ENCODE measurements around the gene GALP. TPM values are rescaled to one million over a fixed set of nuclear protein-coding genes. Genes with fewer than 3 reads are reported as not detected.
"Not testable (repeated sequence)": the region's sequence is repeated elsewhere in the genome, so short reads cannot be mapped to it uniquely, and the experiment has no call there.

GALP gene
- total RNA-seq, 2 donors from 2014 or later, result not detected

- intact Hi-C loops (cut with DNase I), result no loop called here
- DNase-seq, result no peak
- Histone ChIP-seq H3K4me1 (no peaks in the 10 kb centered on the region), H3K36me3 (no peaks in the 10 kb centered on the region), H3K27ac (no peak overlapping the region), H3K9me3 (no peaks in the 10 kb centered on the region), H3K4me3 (no peak overlapping the region), H3K9ac (ENCODE audit: low read depth in 2 of 2, low read length in 2 of 2) (no peak overlapping the region), H3K27me3 (peaks cover 7% of the 10 kb centered on the region)
- TF ChIP-seq CTCF (IDR thresholded peaks at IDR 0.05), result no peak
Measured at GRCh38 chr19:56218961-56219360, 43.2 kb downstream of the GALP start.

- H3K27ac ChIP-seq; intact Hi-C loops (cut with DNase I); H3K4me3 ChIP-seq; H3K9me3 ChIP-seq; H3K9ac ChIP-seq (ENCODE audit: low read depth in 2 of 2, low read length in 2 of 2); H3K27me3 ChIP-seq; H3K4me1 ChIP-seq; DNase-seq; H3K36me3 ChIP-seq: not testable (repeated sequence)
Measured at GRCh38 chr19:56221442-56221841, 45.6 kb downstream of the GALP start.

GRCh38 chr19:56221851-56222250, 46.0 kb downstream of the GALP start:
- intact Hi-C loops (cut with DNase I), result no loop called here
- TF ChIP-seq CTCF (IDR thresholded peaks at IDR 0.05), result no peak
- no peak overlapping the region for H3K9ac ChIP-seq (ENCODE audit: low read depth in 2 of 2, low read length in 2 of 2)

GRCh38 chr19:56222901-56223300, 47.1 kb downstream of the GALP start:
- Histone ChIP-seq H3K9ac (ENCODE audit: low read depth in 2 of 2, low read length in 2 of 2) (no peak overlapping the region), H3K36me3 (no peaks in the 10 kb centered on the region), H3K4me1 (no peaks in the 10 kb centered on the region), H3K27ac (no peak overlapping the region), H3K27me3 (no peaks in the 10 kb centered on the region), H3K9me3 (no peaks in the 10 kb centered on the region), H3K4me3 (no peak overlapping the region)
- intact Hi-C loops (cut with DNase I), result no loop called here
- DNase-seq, result no peak
- TF ChIP-seq CTCF (IDR thresholded peaks at IDR 0.05), result no peak

More at GRCh38 chr19:56221851-56222250, 46.0 kb downstream of the GALP start:
- no peaks in the 10 kb centered on the region for H3K36me3 ChIP-seq
- peaks cover 7% of the 10 kb centered on the region for H3K27me3 ChIP-seq
- H3K4me1 ChIP-seq, result no peaks in the 10 kb centered on the region
- H3K27ac ChIP-seq, result no peak overlapping the region
- no peak for DNase-seq
- no peaks in the 10 kb centered on the region for H3K9me3 ChIP-seq
- H3K4me3 ChIP-seq, result no peak overlapping the region

- no peak for DNase-seq
- Histone ChIP-seq H3K9ac (ENCODE audit: low read depth in 2 of 2, low read length in 2 of 2) (no peak overlapping the region), H3K9me3 (no peaks in the 10 kb centered on the region), H3K4me1 (no peaks in the 10 kb centered on the region), H3K27ac (no peak overlapping the region), H3K27me3 (no peaks in the 10 kb centered on the region), H3K4me3 (no peak overlapping the region), H3K36me3 (no peaks in the 10 kb centered on the region)
- no peak for TF ChIP-seq CTCF (IDR thresholded peaks at IDR 0.05)
- intact Hi-C loops (cut with DNase I), result no loop called here
Measured at GRCh38 chr19:56223481-56223880, 47.7 kb downstream of the GALP start.

Other genes with a start within 250 kb of the GALP start
- not detected for gene NLRP13, start 243.7 kb upstream of the GALP start, total RNA-seq
- not detected for gene NLRP8, start 228.2 kb upstream of the GALP start, total RNA-seq
- not detected for gene NLRP5, start 189.2 kb upstream of the GALP start, total RNA-seq
- 10 to 100 TPM; 52.1 to 69.2 TPM for gene ZNF787, start 54.7 kb upstream of the GALP start, total RNA-seq
- 10 to 100 TPM; 20.5 to 50.9 TPM for gene ZNF444, start 34.7 kb upstream of the GALP start, total RNA-seq
- not detected for gene ZSCAN5B, start 21.8 kb downstream of the GALP start, total RNA-seq
- gene ZSCAN5C, start 26.3 kb downstream of the GALP start, total RNA-seq, result not detected
- gene EDDM13, start 96.7 kb downstream of the GALP start, total RNA-seq, result not detected
- gene ZSCAN5A, start 138.8 kb downstream of the GALP start, total RNA-seq, result 10 to 100 TPM in 1 of 2 donors, 1 to 10 TPM in 1; 9.8 to 12.1 TPM
- 1 to 10 TPM; 1.1 to 1.4 TPM for gene ZNF582, start 217.5 kb downstream of the GALP start, total RNA-seq
- 1 to 10 TPM; 1.3 to 2.1 TPM for gene ZNF583, start 228.3 kb downstream of the GALP start, total RNA-seq

All from colonic mucosa (tissue), 4 donors.